ENCODE data around the gene SLC27A1.
A peak's percentile ranks its signal among the peaks of the same experiment; 100 is the strongest.

Gene SLC27A1

GRCh38 chr19:17470068-17470841 lies at the start of gene SLC27A1:
Gene SLC27A1 (plus strand): TSS chr19:17470524. CDS start chr19:17470541, 17 bp downstream.
- DNase-seq: peak; percentile 100

- no peak for DNase-seq
Observed at GRCh38 chr19:17421942-17422341, 48.4 kb upstream of the SLC27A1 start.

GRCh38 chr19:17423429-17424208 lies 46.7 kb upstream of the SLC27A1 start:
- DNase-seq: no peak

GRCh38 chr19:17424743-17425365 lies 45.5 kb upstream of the SLC27A1 start:
- DNase-seq: peak; percentile 40

- DNase-seq: no peak
Observed at GRCh38 chr19:17429641-17430113, 40.6 kb upstream of the SLC27A1 start.

- no peak for DNase-seq
Observed at GRCh38 chr19:17431417-17431816, 38.9 kb upstream of the SLC27A1 start.

- DNase-seq: no peak
Observed at GRCh38 chr19:17435218-17435617, 35.1 kb upstream of the SLC27A1 start.

GRCh38 chr19:17436094-17436873 lies 34.0 kb upstream of the SLC27A1 start:
- DNase-seq: no peak

- no peak for DNase-seq
Observed at GRCh38 chr19:17436874-17437267, 33.5 kb upstream of the SLC27A1 start.

- DNase-seq: peak; percentile 43
Observed at GRCh38 chr19:17441241-17442021, 28.9 kb upstream of the SLC27A1 start.

GRCh38 chr19:17445526-17446165 lies 24.7 kb upstream of the SLC27A1 start:
- DNase-seq: no peak

GRCh38 chr19:17447704-17448130 lies 22.6 kb upstream of the SLC27A1 start:
- no peak for DNase-seq

GRCh38 chr19:17448131-17448967 lies 22.0 kb upstream of the SLC27A1 start, which contains the start of gene TMEM221:
Gene TMEM221 (minus strand): TSS chr19:17448668. CDS start chr19:17448462, 206 bp downstream.
- peak; percentile 73 for DNase-seq

GRCh38 chr19:17450264-17451075 lies 19.9 kb upstream of the SLC27A1 start:
- DNase-seq: no peak

- no peak for DNase-seq
Observed at GRCh38 chr19:17451820-17452219, 18.5 kb upstream of the SLC27A1 start.

- no peak for DNase-seq
Observed at GRCh38 chr19:17454576-17455071, 15.7 kb upstream of the SLC27A1 start.

GRCh38 chr19:17455308-17456123 lies 14.8 kb upstream of the SLC27A1 start:
- DNase-seq: no peak

GRCh38 chr19:17456127-17456526 lies 14.2 kb upstream of the SLC27A1 start:
- no peak for DNase-seq
